NCI-H1105 treated with DMSO at 0.1 percent for 48 hours (cell line): ENCODE measurements around the gene SLC35E1.

Source experiments
- DNase-seq: peaks from one replicate; lab custom pipeline; 2025; lab: John Stamatoyannopoulos, UW

SLC35E1 gene

GRCh38 chr19:16598848-16599247 is 26.6 kb upstream of the SLC35E1 start:
- DNase-seq: no peak

DNA sequence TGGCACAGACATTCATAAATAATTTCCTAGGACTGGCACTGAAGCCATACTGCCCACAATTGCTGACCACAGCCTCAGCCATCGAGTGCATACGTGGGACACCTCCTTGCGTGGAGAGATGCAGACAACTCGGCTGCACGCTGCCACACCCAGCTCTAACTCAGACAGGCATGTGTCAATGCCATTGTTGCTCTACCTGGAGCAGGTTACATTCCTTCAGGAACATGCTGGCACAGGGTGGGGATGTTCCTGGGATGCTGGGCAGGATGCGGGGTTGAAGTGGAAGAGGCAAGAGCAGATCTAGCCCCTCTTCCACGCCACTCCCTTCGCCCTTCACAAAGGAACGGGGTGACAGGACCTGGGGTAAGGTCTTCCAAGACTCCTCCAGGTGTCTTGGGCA is 24.2 kb upstream of the SLC35E1 start:
- DNase-seq: no peak

- no peak for DNase-seq
Measured at GRCh38 chr19:16595097-16595496, 22.9 kb upstream of the SLC35E1 start.

DNA sequence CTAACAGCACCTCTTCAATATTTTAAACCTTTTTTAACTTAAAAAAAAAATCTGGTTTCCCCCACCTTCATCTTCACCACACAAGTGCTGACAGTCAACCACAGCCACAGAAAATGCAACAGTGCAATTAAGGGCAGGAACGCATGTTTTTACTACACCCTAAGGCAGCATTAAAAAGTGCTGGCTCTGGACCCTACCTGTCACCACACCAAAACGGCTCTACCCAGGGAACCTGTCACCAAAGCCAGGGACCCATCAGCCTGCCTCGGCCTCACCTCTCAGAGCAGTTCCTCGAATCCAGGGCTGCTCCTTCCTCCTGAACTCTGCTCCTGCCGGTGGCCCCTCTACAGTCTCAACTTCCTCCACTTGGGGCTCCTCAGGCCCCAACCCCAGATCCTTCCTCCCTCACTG is 22.5 kb upstream of the SLC35E1 start:
- no peak for DNase-seq

GRCh38 chr19:16594131-16594586 is 21.9 kb upstream of the SLC35E1 start:
- DNase-seq: no peak

- no peak for DNase-seq
Measured at GRCh38 chr19:16593181-16593580, 21.0 kb upstream of the SLC35E1 start.

DNA sequence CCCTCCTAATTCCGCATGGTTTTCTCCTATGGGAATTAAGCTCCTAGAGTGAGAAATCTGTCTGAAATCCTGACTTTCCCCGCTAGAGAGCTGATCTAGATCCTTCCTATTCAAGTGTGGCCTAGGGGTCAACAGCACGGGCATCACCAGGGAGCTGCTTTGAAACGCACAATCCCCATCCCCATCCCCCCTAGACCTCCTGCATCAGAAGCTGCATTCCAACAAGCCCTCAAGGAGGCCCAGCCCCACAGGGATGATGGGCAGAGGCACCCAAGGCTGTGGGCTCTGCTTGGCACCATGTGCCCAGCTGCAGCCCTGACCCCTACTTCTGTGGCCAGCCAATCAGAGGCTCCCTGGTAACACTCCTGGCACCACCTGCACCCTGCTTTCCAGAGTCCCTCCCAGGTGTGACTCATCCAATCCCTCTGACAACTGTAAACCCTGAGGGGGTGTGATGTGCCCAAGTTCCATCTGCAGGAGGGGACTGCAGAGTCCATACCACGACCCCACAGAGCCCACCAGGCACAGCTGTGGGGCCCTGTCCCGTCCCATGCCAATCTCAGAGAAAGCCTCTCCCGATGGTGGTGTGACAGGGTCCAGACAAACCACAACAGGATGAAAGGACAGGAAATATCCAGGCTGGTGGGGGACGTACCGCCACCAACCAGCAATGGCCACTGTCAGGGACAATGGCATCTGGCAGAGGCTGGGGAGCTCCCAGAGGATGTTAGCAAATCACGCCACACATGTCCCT is 19.8 kb upstream of the SLC35E1 start:
- DNase-seq: no peak

- no peak for DNase-seq
Measured at GRCh38 chr19:16590876-16591802, 18.9 kb upstream of the SLC35E1 start.

- peak; percentile 30 for DNase-seq
Measured at GRCh38 chr19:16589917-16590316, 17.7 kb upstream of the SLC35E1 start.

GRCh38 chr19:16588824-16589577 is 16.8 kb upstream of the SLC35E1 start:
- DNase-seq: no peak

DNA sequence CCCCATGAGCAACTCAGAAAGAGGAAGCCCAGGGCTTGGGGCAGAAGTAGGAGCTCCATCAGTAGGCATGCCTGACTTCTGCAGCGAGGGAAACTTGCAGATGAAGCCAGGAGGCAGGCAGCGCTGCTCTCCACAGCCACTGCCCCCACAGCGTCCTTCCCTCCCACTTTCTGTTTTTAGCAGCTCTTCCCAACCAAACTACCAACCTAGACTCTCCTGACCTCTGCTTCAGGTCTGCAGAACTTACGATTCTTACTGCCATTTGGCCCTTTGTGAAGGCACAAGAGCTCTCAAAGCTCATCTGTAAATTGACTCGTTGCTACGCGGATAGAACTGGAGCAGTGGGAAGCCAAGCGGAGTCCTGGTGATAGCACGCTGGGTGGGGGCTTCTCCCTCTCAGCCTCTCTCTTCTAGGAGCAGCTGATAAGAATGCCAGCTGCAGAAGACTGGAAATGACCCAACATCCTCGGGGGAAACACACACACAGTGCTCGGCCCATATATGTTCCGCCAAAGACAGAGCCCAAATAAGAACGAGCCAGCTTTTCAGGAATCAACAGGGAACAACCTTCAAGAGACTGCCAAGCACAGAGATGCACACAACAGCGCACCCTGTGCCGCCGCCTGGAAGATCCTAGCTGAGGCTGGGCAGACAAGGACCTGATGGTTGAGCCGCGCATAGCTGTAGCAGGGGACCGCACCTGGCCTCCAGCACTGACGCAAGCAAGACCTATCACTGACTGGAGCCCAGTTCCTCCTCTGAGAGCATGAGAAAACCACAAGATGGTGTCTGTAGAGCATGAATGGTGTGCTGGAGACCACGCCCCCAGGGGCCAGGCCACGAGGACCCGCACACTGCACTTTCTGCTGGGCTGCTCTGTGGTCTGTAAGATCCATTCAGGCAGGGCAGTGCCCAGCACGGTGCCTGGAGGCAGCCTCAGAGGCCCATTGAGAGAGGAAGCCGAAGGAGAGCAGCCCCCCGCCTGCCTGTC is 15.9 kb upstream of the SLC35E1 start:
- DNase-seq: no peak

DNA sequence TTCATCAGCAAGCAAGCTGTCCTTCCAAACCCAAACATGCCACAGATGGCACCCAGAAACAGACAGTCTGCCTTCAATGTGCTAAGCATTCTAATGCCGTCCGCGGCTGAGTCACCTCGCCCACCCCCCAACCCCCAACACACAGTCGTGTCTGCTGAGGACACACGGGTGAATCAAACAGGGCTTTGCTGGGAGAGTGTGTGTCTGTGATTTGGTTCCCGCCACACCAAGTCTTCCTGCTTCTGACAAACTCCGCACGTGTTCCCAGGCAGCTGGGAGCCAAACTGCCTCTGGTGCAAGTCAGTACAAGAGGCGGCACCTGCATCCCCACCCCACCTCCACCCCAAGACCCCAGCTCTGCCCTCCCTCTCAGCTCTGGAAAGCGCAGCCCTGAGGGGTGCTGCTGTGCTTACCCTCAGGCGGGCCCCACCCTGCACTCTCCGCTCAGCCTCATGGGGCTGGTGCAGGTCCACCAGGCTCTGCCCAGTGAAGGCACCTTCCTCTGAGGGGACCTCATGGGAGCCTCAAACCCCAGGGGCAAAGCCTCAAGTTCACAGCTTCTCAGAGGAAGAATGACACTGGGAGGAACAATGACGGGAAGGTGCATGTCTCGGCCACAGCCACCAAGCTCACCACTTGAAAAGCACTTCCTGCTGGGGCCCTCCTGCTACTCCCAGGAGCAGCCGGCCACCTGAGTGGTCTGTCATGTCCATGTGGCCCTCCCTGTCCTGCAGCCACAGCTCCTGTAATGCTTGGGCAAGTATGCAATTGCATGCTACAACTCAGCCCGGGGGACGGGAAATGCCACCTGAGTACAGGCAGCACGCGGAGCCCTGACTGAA is 15.0 kb upstream of the SLC35E1 start:
- no peak for DNase-seq

DNA sequence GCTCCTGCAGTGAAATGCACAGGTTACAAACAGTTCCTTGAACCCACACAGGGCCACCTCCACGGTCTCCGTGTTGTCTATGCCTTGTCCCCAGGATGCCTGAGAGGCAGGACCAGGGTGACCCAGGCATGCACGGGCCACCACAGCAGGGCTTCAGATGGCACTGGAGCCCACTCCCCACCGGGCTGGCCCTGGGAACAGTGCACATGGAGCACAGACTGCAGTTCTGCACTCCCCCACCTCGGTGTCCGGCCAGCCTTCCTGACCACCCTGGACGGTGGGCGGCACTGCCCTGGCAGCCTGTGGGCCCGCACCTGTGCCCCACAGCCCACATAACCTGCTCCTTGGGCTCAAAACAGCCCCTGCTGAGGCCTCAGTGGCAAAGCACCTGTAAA is 14.3 kb upstream of the SLC35E1 start:
- DNase-seq: no peak

- no peak for DNase-seq
Measured at GRCh38 chr19:16585808-16586476, 13.7 kb upstream of the SLC35E1 start.

DNA sequence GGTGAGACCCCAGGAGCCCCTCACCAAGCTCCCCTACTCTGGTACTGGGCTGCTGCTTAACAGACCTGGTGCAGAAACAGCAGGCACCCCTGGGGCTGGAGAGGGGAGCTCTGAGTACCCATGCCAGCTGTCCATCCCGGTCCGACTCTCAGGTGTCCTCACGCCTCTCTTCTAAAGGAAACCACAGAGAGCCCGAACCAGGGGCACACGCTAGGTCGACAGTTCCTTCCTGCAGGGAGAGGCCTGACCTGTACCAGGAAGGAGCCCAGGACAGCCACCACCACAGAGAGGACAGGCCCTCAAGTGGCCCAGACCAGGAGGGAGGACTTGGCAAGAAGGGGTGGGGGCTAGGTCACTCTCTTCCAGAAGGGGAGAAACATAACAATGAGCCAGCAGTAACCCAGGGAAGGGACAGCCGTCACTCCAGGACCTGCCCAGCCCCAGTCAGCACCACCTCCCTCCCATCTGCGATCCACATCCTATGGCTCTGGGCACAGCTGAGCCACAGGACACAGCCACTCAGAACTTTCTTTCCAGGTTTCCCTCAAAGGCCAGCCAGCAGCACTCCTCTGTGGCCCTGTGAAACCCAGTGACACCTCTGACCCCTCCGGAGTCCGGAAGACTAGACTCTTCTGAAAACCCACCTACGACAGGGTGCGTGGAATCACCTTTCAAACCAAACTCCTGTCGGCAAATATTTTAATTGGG is 13.0 kb upstream of the SLC35E1 start:
- no peak for DNase-seq

- DNase-seq: no peak
Measured at GRCh38 chr19:16584248-16585093, 12.3 kb upstream of the SLC35E1 start.

- DNase-seq: no peak
Measured at GRCh38 chr19:16582486-16583261, 10.5 kb upstream of the SLC35E1 start.
